ENCODE data around the gene PLEKHO1. TPM values are rescaled to one million over a fixed set of nuclear protein-coding genes. Genes with fewer than 3 reads are reported as not detected.
"Not testable (repeated sequence)": the region's sequence is repeated elsewhere in the genome, so short reads cannot be mapped to it uniquely, and the experiment has no call there.

The PLEKHO1 gene
- total RNA-seq, 1 experiment from 2014 or later, result 2.1 TPM

DNA sequence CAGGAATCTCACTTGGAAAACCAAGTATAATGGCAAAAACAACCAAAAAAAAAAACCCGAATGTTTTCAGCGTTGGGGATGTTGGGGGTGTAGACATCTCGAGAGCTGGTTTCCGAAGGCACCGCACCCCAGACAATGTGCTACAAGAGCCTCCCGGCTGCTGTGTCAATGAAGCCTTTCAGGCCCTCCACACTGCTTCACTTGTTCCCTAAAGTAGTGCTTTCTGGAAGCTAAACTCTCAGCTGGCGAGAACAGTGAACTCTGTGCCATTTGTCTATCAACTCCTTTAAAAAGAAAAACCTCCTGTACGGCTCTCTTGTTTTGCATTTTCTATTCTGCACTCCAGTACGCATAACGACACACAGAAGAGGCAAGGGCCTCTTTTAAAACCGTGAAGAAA, 32.5 kb downstream of the PLEKHO1 start:
- intact Hi-C loops (cut with micrococcal nuclease; ENCODE audit: unreplicated experiment), result no loop called here
- no peaks in the 10 kb centered on the region for H3K9me3 Mint-ChIP-seq (ENCODE audit: unreplicated experiment)
- H3K27me3 ChIP-seq (replicated peaks; ENCODE audit: control insufficient read depth, insufficient read depth, low read length), result no peaks in the 10 kb centered on the region
- CTCF ChIA-PET, result interaction anchor here (0.6 kb wide), 1 partner anchor 32 kb away, joined by 3 read pairs; the partner anchor contains the start of gene PLEKHO1
- no peak overlapping the region for H3K4me3 Mint-ChIP-seq (ENCODE audit: unreplicated experiment)
- no peaks in the 10 kb centered on the region for H3K36me3 ChIP-seq (ENCODE audit: control insufficient read depth, insufficient read depth, low read length)
- H3K9me3 ChIP-seq, result no peaks in the 10 kb centered on the region
- H3K4me1 ChIP-seq, result peaks cover 4% of the 10 kb centered on the region; the same call in 1 of the 2 replicates
- POLR2A ChIA-PET, result interaction anchor here (0.6 kb wide), 1 partner anchor 127 kb away, joined by 5 read pairs; no protein-coding TSS in a partner anchor
- TF ChIP-seq, protein P1, sequence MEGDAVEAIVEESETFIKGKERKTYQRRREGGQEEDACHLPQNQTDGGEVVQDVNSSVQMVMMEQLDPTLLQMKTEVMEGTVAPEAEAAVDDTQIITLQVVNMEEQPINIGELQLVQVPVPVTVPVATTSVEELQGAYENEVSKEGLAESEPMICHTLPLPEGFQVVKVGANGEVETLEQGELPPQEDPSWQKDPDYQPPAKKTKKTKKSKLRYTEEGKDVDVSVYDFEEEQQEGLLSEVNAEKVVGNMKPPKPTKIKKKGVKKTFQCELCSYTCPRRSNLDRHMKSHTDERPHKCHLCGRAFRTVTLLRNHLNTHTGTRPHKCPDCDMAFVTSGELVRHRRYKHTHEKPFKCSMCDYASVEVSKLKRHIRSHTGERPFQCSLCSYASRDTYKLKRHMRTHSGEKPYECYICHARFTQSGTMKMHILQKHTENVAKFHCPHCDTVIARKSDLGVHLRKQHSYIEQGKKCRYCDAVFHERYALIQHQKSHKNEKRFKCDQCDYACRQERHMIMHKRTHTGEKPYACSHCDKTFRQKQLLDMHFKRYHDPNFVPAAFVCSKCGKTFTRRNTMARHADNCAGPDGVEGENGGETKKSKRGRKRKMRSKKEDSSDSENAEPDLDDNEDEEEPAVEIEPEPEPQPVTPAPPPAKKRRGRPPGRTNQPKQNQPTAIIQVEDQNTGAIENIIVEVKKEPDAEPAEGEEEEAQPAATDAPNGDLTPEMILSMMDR (IDR thresholded peaks at IDR 0.05; ENCODE audit: insufficient read depth in 1 of 2, low read depth in 1 of 2, low read length in 1 of 2, severe bottlenecking in 1 of 2, unreplicated experiment in 1 of 2), result no peak
- no TSS peak for BruUV-seq (replicated peaks)
- no peaks in the 10 kb centered on the region for H3K36me3 Mint-ChIP-seq (ENCODE audit: insufficient read depth, unreplicated experiment)
- H3K4me3 ChIP-seq (ENCODE audit: low read depth, low read length), result no peak overlapping the region
- no peaks in the 10 kb centered on the region for H3K27me3 Mint-ChIP-seq (ENCODE audit: insufficient read depth, unreplicated experiment)
- no peak overlapping the region for H3K27ac Mint-ChIP-seq (ENCODE audit: unreplicated experiment)
- H3K4me1 Mint-ChIP-seq (ENCODE audit: low read depth, unreplicated experiment), result no peaks in the 10 kb centered on the region
- no peak for DNase-seq

DNA sequence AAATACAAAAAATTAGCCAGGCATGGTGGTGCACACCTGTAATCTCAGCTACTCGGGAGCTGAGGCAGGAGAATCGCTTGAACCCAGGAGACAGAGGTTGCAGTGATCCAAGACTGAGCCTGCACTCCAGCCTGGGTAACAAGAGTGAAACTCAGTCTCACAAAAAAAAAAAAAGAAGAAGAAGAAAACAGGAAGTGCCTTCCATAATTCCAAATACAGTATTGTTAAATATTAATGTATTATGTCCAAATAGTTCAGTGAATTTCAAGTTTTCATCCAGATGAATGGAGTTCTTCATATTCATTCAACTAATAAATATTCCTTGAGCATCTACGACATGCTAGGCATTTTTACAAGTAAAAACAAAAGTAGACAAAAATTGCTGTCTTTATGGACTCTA, 33.3 kb downstream of the PLEKHO1 start:
- DNase-seq, result no peak
- Mint-ChIP-seq H3K9me3 (ENCODE audit: unreplicated experiment) (no peaks in the 10 kb centered on the region), H3K4me1 (ENCODE audit: low read depth, unreplicated experiment) (no peaks in the 10 kb centered on the region), H3K36me3 (ENCODE audit: insufficient read depth, unreplicated experiment) (no peaks in the 10 kb centered on the region), H3K27ac (ENCODE audit: unreplicated experiment) (no peak overlapping the region), H3K4me3 (ENCODE audit: unreplicated experiment) (no peak overlapping the region), H3K27me3 (ENCODE audit: insufficient read depth, unreplicated experiment) (no peaks in the 10 kb centered on the region)
- intact Hi-C loops (cut with micrococcal nuclease; ENCODE audit: unreplicated experiment), result no loop called here
- H3K36me3 ChIP-seq (ENCODE audit: control insufficient read depth, insufficient read depth, low read length), result no peaks in the 10 kb centered on the region
- BruUV-seq (replicated peaks), result no TSS peak
- peaks cover 4% of the 10 kb centered on the region; the same call in 1 of the 2 replicates for H3K4me1 ChIP-seq
- H3K9me3 ChIP-seq, result no peaks in the 10 kb centered on the region
- ChIA-PET POLR2A (no interaction called here), CTCF (no interaction called here)
- TF ChIP-seq, protein P1 (IDR thresholded peaks at IDR 0.05; ENCODE audit: insufficient read depth in 1 of 2, low read depth in 1 of 2, low read length in 1 of 2, severe bottlenecking in 1 of 2, unreplicated experiment in 1 of 2), result no peak
- H3K27me3 ChIP-seq (replicated peaks; ENCODE audit: control insufficient read depth, insufficient read depth, low read length), result no peaks in the 10 kb centered on the region
- no peak overlapping the region for H3K4me3 ChIP-seq (ENCODE audit: low read depth, low read length)

DNA sequence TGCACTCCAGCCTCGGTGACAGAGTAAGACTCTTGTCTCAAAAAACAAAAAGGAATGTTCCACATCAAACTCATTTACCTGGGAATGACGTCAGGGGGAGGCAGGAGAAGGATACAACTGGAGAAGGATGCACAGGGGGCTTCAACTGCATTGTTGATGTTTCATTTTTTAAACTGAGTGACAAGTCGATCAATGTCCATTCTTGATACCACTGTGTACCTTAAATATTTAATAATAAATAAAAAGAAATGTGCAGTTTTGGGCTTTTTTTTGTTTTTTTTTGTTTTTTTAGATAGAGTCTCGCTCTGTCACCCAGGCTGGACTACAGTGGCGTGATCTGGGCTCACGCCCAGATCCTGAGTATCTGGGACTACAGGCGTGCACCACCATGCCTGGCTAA, 35.8 kb downstream of the PLEKHO1 start:
- Mint-ChIP-seq H3K27me3 (ENCODE audit: insufficient read depth, unreplicated experiment) (no peaks in the 10 kb centered on the region), H3K36me3 (ENCODE audit: insufficient read depth, unreplicated experiment) (no peaks in the 10 kb centered on the region), H3K4me3 (ENCODE audit: unreplicated experiment) (no peak overlapping the region), H3K27ac (ENCODE audit: unreplicated experiment) (no peak overlapping the region), H3K9me3 (ENCODE audit: unreplicated experiment) (no peaks in the 10 kb centered on the region), H3K4me1 (ENCODE audit: low read depth, unreplicated experiment) (peaks cover 4% of the 10 kb centered on the region)
- intact Hi-C loops (cut with micrococcal nuclease; ENCODE audit: unreplicated experiment), result loop anchor here (5.0 kb wide), 1 partner anchor 118 kb away; the partner anchor contains the start of gene VPS45
- H3K4me1 ChIP-seq, result peaks cover 4% of the 10 kb centered on the region; the same call in 1 of the 2 replicates
- TF ChIP-seq, protein P1 (IDR thresholded peaks at IDR 0.05; ENCODE audit: insufficient read depth in 1 of 2, low read depth in 1 of 2, low read length in 1 of 2, severe bottlenecking in 1 of 2, unreplicated experiment in 1 of 2), result no peak
- no peaks in the 10 kb centered on the region for H3K27me3 ChIP-seq (replicated peaks; ENCODE audit: control insufficient read depth, insufficient read depth, low read length)
- no peak for DNase-seq
- ChIA-PET POLR2A (no interaction called here), CTCF (no interaction called here)
- H3K9me3 ChIP-seq, result no peaks in the 10 kb centered on the region
- no peaks in the 10 kb centered on the region for H3K36me3 ChIP-seq (ENCODE audit: control insufficient read depth, insufficient read depth, low read length)
- H3K4me3 ChIP-seq (ENCODE audit: low read depth, low read length), result no peak overlapping the region
- BruUV-seq (replicated peaks), result no TSS peak

DNA sequence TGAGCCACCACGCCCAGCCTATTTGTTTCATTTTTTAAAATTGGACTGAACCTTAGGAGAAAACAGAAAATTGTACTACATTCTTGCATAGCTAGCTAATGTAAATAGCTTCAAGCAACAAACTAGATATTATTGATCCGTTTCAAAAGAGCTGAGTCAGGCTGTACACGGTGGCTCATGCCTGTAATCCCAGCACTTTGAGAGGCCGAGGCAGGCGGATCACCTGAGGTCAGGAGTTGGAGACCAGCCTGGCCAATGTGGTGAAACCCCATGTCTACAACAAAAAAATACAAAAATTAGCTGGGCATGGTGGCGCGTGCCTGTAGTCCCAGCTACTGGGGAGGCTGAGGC, 36.7 kb downstream of the PLEKHO1 start:
- POLR2A ChIA-PET, result interaction anchor here (0.6 kb wide), 1 partner anchor 50 kb away, joined by 4 read pairs; no protein-coding TSS in a partner anchor
- not testable (repeated sequence) for H3K27me3 ChIP-seq (replicated peaks; ENCODE audit: control insufficient read depth, insufficient read depth, low read length); H3K36me3 ChIP-seq (ENCODE audit: control insufficient read depth, insufficient read depth, low read length); DNase-seq; BruUV-seq (replicated peaks); H3K27ac Mint-ChIP-seq (ENCODE audit: unreplicated experiment); H3K4me3 Mint-ChIP-seq (ENCODE audit: unreplicated experiment); H3K4me1 ChIP-seq; H3K4me1 Mint-ChIP-seq (ENCODE audit: low read depth, unreplicated experiment); H3K4me3 ChIP-seq (ENCODE audit: low read depth, low read length); H3K27me3 Mint-ChIP-seq (ENCODE audit: insufficient read depth, unreplicated experiment); H3K9me3 Mint-ChIP-seq (ENCODE audit: unreplicated experiment); H3K9me3 ChIP-seq; H3K36me3 Mint-ChIP-seq (ENCODE audit: insufficient read depth, unreplicated experiment)
- CTCF ChIA-PET, result interaction anchor here (0.6 to 1.6 kb wide), 4 partner anchors 13 to 113 kb away, joined by 5 to 7 read pairs (median 6); no protein-coding TSS in a partner anchor
- intact Hi-C loops (cut with micrococcal nuclease; ENCODE audit: unreplicated experiment), result loop anchor here (2.0 to 5.0 kb wide), 2 partner anchors 24 to 119 kb away; partner anchors contain the start of gene VPS45

Data from Caco-2 (cell line).